HG03097 (cell line): ENCODE data around the gene MRNIP.
"Not testable (repeated sequence)": the region's sequence is repeated elsewhere in the genome, so short reads cannot be mapped to it uniquely, and the experiment has no call there.

Experiments
- ATAC-seq: cut with Tn5 transposase; IDR thresholded peaks from one replicate; pipeline ENCODE4 v1.9.1; 2021; ENCODE audit not compliant: unreplicated experiment, low FRiP score

MRNIP gene

GRCh38 chr5:179795863-179796833 is 62.5 kb downstream of the MRNIP start:
- peak; percentile 65 for ATAC-seq

GRCh38 chr5:179795049-179795862 is 63.4 kb downstream of the MRNIP start:
- no peak for ATAC-seq

- no peak for ATAC-seq
Observed at GRCh38 chr5:179794575-179794974, 64.0 kb downstream of the MRNIP start.

GRCh38 chr5:179794171-179794570 is 64.4 kb downstream of the MRNIP start:
- no peak for ATAC-seq

- ATAC-seq: peak; percentile 38
Observed at GRCh38 chr5:179793468-179794139, 65.0 kb downstream of the MRNIP start, which contains the start of gene LTC4S. Gene LTC4S, plus strand, starts transcription at chr5:179793986. Its CDS starts 95 bp downstream, at chr5:179794081.

GRCh38 chr5:179792612-179793467 is 65.8 kb downstream of the MRNIP start:
- no peak for ATAC-seq

- no peak for ATAC-seq
Observed at GRCh38 chr5:179791881-179792611, 66.6 kb downstream of the MRNIP start.

- ATAC-seq: not testable (repeated sequence)
Observed at GRCh38 chr5:179789278-179789677, 69.3 kb downstream of the MRNIP start.

- ATAC-seq: no peak
Observed at GRCh38 chr5:179788193-179788854, 70.3 kb downstream of the MRNIP start.
